Superior temporal gyrus (tissue), 1 donor: Measurements from ENCODE around the gene CFAP299.
"Not testable (repeated sequence)": the region's sequence is repeated elsewhere in the genome, so short reads cannot be mapped to it uniquely, and the experiment has no call there.

Experiments used
- DNase-seq: peaks from one replicate; pipeline ENCODE4 v3.0.0-alpha.2; 2016; ENCODE audit errors: extremely low spot score

Gene CFAP299

DNA sequence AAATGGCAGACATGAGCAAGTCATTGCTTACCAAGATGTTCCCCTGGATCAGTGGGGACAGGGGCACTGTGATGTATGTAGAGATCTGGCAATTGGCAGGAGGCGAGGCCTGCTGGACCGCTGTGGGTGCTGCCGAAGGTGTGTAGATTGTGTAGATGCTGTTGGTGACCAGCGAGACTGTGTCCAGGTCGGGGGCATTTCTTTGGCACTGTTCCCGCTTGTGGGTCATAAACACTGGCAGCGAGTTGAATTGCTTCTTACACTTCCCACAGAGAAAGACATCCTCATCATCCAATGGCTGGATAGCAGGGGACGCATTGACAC is 52.7 kb downstream of the CFAP299 start:
- DNase-seq: no peak

- no peak for DNase-seq
Measured at GRCh38 chr4:80390178-80390577, 54.6 kb downstream of the CFAP299 start.

DNA sequence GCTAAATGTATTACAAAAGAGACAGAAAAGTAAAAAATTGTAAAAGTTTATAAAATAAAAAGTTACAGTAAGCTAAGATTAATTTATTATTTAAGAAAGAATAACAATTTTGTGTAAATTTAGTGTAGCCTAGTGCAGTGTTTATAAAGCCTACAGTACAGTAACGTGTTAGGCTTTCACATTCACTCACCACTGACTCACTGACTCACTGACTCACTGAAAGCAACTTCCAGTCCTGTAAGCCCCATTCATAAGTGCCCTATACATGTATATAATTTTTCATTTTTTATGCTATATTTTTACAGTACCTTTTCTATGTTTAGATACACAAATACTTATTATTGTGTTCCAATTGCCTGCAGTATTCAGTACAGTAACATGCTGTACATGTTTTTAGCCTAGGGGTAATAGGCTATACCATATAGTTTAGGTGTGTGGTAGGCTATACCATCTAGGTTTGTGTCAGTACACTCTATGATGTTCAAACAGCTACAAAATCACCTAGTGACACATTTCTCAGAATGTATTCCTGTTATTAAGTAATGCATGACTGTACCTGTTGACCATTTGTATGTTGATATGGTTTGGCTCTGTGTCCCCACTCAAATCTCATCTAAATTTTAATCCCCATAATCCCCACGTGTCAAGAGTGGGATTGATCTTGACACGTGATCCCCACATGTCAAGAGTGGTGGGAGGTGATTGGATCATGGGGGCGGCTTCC is 57.9 kb downstream of the CFAP299 start:
- DNase-seq: no peak

DNA sequence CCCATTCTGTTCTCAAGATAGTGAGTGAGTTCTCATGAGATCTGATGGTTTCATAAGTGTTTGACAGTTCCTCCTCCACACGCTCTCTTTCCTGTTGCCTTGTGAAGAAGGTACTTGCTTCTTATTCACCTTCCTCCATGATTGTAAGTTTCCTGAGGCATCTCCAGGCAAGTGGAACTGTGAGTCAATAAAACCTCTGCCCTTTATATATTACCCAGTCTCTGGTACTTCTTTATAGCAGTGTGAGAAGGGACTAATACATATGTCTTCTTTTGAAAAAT is 58.4 kb downstream of the CFAP299 start:
- no peak for DNase-seq

- DNase-seq: no peak
Measured at GRCh38 chr4:80407246-80407645, 71.7 kb downstream of the CFAP299 start.

DNA sequence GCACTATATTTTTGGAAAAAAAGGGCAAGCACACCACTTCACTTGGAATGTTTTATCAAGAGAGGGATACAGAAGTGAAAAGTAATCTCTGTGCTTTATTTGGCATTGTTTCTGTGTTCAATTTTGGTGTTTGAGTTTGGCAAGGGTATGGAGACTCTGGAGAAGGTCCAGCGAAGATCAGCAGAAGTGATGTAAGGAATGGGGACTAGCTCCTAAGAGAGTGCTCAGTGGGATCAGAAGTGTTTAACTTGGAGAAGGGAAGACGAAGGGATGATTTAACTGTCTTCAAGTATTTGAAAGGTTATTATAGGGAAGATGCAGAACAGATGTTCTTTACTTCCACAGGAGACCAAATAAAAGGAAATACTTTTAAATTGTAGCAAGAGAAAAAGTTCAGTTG is 74.3 kb downstream of the CFAP299 start:
- DNase-seq: no peak

- DNase-seq: no peak
Measured at GRCh38 chr4:80412322-80412721, 76.8 kb downstream of the CFAP299 start.

- DNase-seq: no peak
Measured at GRCh38 chr4:80413086-80413485, 77.6 kb downstream of the CFAP299 start.

DNA sequence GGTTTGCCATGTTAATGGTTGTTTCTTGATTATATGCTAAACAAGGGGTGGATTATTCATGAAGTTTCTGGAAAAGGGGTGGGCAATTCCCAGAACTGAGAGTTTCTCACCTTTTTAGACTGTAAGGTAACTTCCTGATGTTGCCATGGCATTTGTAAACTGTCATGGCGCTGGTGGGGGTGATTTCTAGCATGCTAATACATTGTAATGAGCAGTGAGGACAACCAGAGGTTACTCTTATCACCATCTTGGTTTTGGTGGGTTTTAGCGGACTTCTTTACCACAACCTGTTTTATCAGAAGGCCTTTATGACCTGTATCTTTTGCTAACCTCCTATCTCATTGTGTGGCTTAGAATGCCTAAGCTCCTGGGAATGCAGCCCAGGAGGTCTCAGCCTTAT is 81.5 kb downstream of the CFAP299 start:
- no peak for DNase-seq

- no peak for DNase-seq
Measured at GRCh38 chr4:80419946-80420345, 84.4 kb downstream of the CFAP299 start.

DNA sequence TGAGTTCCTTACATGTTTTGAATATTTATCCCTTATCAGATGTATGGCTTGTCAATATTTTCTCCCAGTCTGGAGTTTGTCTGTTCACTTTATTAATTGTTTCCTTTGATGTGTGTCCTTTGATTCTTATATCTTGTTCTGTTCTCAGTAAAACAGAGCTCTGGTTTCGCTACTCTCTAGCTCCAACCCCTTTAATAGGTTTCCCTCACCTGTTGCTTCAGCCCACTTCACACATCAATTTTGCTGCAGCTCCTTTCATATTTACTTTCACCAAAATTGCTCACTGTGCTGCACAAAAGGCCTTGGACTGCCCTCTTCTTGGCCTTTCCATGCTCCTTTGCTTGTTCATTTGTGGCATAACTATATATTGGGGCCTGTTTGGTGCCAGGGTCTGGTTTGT is 85.1 kb downstream of the CFAP299 start:
- DNase-seq: no peak

DNA sequence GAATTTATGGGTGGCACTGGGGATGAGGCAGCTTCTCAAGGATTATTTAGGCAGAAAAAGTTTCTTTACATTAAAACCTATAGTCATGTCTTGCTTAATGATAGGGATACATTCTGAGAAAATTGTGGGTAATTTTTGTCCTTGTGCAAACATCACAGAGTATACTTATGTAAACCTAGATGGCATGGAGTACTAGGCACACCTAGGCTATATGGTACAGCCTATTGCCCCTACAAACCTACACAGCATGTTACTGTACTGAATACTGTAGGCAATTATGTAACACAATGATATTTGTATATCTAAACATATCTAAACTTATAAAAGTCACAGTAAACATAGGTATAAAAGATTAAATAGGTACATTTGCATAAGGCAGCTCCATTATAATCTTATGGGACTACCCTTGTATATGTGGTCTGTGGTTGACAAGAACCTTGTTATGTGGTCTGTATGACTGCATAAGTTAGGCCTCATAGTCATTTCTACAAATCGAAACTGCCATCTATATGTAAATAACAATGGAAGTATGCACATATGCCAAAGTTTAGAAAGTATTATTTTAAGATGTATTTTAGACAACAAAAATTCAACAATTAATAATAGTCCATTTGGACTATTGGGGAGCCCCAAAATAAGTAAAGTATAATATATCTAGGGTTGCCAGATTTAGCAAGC is 87.3 kb downstream of the CFAP299 start:
- DNase-seq: no peak

- DNase-seq: no peak
Measured at GRCh38 chr4:80423553-80424224, 88.2 kb downstream of the CFAP299 start.

- no peak for DNase-seq
Measured at GRCh38 chr4:80424225-80424581, 88.7 kb downstream of the CFAP299 start.

DNA sequence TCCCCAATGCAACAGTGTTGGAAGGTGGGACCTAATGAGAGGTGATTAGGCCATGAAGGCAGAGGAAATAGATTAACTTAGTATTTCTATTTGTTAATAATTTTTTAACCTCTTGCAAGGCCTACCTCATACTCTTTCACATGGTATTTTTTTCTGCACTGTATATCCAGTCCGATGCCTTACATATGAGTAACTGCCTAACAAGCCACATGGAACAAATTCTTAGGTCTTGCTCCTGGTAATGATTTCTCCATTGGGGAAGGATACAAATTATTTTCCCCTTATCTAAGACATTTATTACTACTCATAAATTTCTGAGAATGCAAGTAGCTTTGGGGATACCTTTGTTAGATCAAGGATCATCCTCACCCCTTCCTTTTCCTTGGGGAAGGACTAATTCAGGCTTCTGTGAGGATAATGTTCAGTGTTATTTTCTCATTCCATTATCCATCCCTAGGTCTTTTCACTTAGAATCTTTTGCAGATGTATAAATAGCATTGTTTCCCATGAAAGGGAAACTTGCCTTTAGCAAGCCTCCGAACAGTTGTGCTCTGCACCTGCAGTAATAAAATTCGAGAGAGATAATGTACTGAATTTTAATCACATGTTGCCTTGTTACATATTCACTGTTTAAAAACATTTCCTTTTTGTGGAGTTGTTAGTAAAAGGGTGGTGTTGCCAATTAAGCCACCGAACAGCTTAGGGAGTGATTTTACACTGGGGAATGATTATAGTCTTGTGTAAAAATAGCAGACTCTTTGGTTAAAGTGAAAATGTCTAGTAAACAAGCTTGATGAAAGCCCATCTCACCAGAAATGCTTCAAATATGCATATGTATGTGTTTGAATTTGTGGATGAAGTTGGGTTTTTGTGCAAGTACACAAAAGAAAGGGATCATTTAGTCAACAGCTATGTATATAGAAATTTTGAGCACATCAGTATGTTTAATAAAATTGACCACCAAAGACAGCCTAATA is 89.9 kb downstream of the CFAP299 start:
- no peak for DNase-seq

DNA sequence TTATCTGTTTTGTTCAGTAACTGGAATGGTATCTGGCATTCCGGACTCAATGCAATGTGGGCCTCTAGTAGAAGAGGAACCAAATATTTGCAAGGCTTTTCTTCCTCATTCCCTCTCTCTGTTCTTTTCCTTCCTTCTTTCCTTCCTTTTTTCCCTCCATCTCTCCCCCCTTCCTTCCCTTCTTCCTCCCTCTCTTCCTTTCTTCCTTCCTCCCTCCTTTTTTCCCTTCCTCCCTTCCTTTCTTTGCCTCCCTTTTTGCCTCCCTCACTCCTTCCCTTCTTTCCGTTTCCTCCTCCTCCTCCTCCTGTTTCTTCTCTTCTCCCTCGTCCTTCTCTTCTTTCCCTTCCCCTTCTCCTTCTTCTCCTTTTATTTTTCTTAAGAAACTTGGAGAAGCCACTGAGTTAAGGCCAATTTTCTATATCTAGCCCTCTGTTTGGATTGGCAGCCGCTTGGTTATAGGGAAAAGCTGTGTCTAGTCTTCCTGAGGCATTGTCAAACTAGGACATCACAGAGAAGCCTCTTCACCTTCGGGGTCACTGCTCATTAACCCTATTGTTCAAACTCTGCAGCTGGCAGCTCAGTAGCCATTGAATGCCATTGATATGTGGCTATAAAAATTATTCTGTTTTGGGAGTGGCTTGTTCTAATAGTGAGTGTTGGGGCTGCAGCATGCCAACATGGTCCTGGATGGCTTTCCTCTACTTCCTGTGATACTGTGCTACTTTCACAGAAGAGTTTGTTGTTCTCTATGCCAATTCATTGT is 95.9 kb downstream of the CFAP299 start:
- no peak for DNase-seq

DNA sequence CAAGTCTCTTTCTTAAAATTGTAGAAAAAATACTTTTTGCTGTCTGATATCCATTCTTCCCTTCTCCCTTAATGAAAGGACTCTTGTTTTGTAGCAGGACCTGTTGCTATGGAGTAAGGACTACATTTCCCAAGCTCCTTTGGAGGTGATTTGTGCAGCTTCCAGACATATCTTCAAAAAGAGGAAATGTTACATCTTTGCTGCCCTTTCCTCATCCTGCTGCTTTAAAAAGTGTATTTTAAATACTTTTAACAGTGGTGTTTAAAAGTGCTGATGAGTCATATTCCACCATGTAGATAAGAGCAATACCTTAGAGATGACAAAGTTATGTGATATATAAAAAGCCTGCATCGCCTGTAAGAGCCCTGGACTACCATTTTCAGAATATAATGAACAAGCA is 98.7 kb downstream of the CFAP299 start:
- no peak for DNase-seq

GRCh38 chr4:80438016-80438415 is 102.5 kb downstream of the CFAP299 start:
- DNase-seq: no peak

GRCh38 chr4:80439294-80440061 is 103.9 kb downstream of the CFAP299 start:
- not testable (repeated sequence) for DNase-seq

- DNase-seq: no peak
Measured at GRCh38 chr4:80446248-80446647, 110.7 kb downstream of the CFAP299 start.

DNA sequence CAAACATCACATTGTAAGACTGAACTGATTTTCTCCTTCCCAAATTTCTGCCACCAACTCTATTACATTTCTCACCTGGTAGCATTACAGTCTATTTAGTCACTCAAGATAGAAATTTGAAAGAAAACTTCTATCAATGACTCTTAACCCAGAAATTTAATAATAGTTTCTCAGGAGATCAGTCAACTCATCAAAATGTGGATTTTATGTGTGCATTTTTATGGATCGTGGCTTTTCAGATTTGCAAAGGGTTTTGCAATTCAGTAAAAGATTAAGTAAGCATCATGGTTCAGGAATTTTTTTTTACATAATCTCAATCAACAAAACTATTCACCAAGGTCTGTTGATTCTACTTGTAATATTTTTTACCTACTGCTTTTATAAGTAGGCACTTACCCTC is 111.1 kb downstream of the CFAP299 start:
- no peak for DNase-seq
